ENCODE results near the gene SH3GL3.

Gene SH3GL3

GRCh38 chr15:83559310-83559966 lies 112.3 kb downstream of the SH3GL3 start:
- CTCF ChIA-PET = interaction anchor here (0.6 to 9.4 kb wide), 35 partner anchors 8 to 479 kb away, joined by 3 to 247 read pairs (median 4); partner anchors contain the start of gene SH3GL3
- H3K4me1 ChIP-seq (ENCODE audit: control insufficient read depth, insufficient read depth, low read length) = no peaks in the 10 kb centered on the region
- no peaks in the 10 kb centered on the region for H3K36me3 ChIP-seq (ENCODE audit: control insufficient read depth in 2 of 2, insufficient read depth in 1 of 2, low read length in 2 of 2)
- H3K27ac ChIP-seq (ENCODE audit: extremely low read depth, low read depth, low read length) = no peak overlapping the region
- POLR2A ChIA-PET = interaction anchor here (1.1 kb wide), 1 partner anchor 112 kb away, joined by 3 read pairs; the partner anchor contains the start of gene SH3GL3
- H3K9me3 ChIP-seq (ENCODE audit: control insufficient read depth, insufficient read depth, low read depth, low read length) = no peaks in the 10 kb centered on the region
- no peak overlapping the region for H3K4me3 ChIP-seq (ENCODE audit: low read depth, low read length)
- peak; percentile 66 for TF ChIP-seq ZNF660 (tag by site-specific recombination; IDR thresholded peaks at IDR 0.05)
- no peak for TF ChIP-seq ZNF175 (tag by site-specific recombination; IDR thresholded peaks at IDR 0.05)
- no peak for TF ChIP-seq KLF10 (tag by site-specific recombination; IDR thresholded peaks at IDR 0.05)
- TF ChIP-seq ZNF214 (tag by site-specific recombination; IDR thresholded peaks at IDR 0.05; ENCODE audit: borderline replicate concordance) = no peak
- TF ChIP-seq SP7 (tag by site-specific recombination; IDR thresholded peaks at IDR 0.05) = peak; percentile 47
- no peak for TF ChIP-seq EGR2 (tag by site-specific recombination; IDR thresholded peaks at IDR 0.05; ENCODE audit: low read depth)
- TF ChIP-seq ZNF280C (tag by site-specific recombination; IDR thresholded peaks at IDR 0.05) = no peak
- no peak for TF ChIP-seq ZNF585B (tag by site-specific recombination; IDR thresholded peaks at IDR 0.05)
- TF ChIP-seq YY1 (tag by site-specific recombination; IDR thresholded peaks at IDR 0.05) = no peak
- no peak for TF ChIP-seq ZNF785 (tag by site-specific recombination; IDR thresholded peaks at IDR 0.05)
- no peak for TF ChIP-seq WT1 (tag by site-specific recombination; IDR thresholded peaks at IDR 0.05)
- TF ChIP-seq ZNF473 (tag by site-specific recombination; IDR thresholded peaks at IDR 0.05) = no peak
- no peak for TF ChIP-seq ZNF449 (tag by site-specific recombination; IDR thresholded peaks at IDR 0.05)
- TF ChIP-seq ZBTB49 (tag by site-specific recombination; IDR thresholded peaks at IDR 0.05; ENCODE audit: low read depth) = no peak
- peak; percentile 97 for TF ChIP-seq PRDM10 (tag by site-specific recombination; IDR thresholded peaks at IDR 0.05)
- TF ChIP-seq OVOL3 (tag by site-specific recombination; IDR thresholded peaks at IDR 0.05) = no peak
- TF ChIP-seq ZNF639 (tag by site-specific recombination; IDR thresholded peaks at IDR 0.05) = no peak
- no peak for TF ChIP-seq ZNF561 (tag by site-specific recombination; IDR thresholded peaks at IDR 0.05; ENCODE audit: borderline replicate concordance)
- TF ChIP-seq PRDM4 (tag by site-specific recombination; IDR thresholded peaks at IDR 0.05) = no peak
- TF ChIP-seq ZNF654 (tag by site-specific recombination; IDR thresholded peaks at IDR 0.05; ENCODE audit: low read depth) = peak; percentile 86
- TF ChIP-seq AEBP2 (tag by site-specific recombination; IDR thresholded peaks at IDR 0.05; ENCODE audit: borderline replicate concordance) = no peak
